Motor neuron (in vitro differentiated cells): ENCODE results near the gene UBE4A. TPM values are rescaled to one million over a fixed set of nuclear protein-coding genes. Genes with fewer than 3 reads are reported as not detected.
"Not testable (repeated sequence)": the region's sequence is repeated elsewhere in the genome, so short reads cannot be mapped to it uniquely, and the experiment has no call there.

Source experiments
- ATAC-seq, 8 experiments: fragments of 200-7000 bp; cut with Tn5 transposase; replicated peaks in 6 of 8; 2 replicates each; pipeline ENCODE4 v1.8.0; 2021; ENCODE audit warnings: mild to moderate bottlenecking in 8 of 8, moderate library complexity in 8 of 8
- H3K27ac ChIP-seq, 2 donors: fragments of 250-450 bp; sonication (Bioruptor Pico); 2 replicates each; pipeline ENCODE4 v1.9.0; 2021; ENCODE audit warnings: antibody characterized with exemption in 2 of 2, mild to moderate bottlenecking in 2 of 2, moderate library complexity in 1 of 2
- H3K4me1 ChIP-seq, 2 donors: fragments of 250-450 bp; sonication (Bioruptor Pico); replicated peaks in 1 of 2; 2 replicates each; pipeline ENCODE4 v1.6.1; 2021; ENCODE audit warnings: antibody characterized with exemption in 2 of 2, mild to moderate bottlenecking in 2 of 2, moderate library complexity in 1 of 2
- H3K4me3 ChIP-seq, 5 donors: fragments of 250-450 bp; sonication (Bioruptor Pico); 2 replicates each; pipeline ENCODE4 v1.9.0; 2021; ENCODE audit warnings: antibody characterized with exemption in 5 of 5, mild to moderate bottlenecking in 5 of 5, moderate library complexity in 4 of 5
- WGBS, 10 experiments: fragments of 450-650 bp; shearing (Covaris generic); methylation state at CpG; one replicate each; pipeline ENCODE4 v1.0.0; 2022; 5-methylcytosine and 5-hydroxymethylcytosine counted together
- in situ Hi-C, 9 experiments: fragments of 400-800 bp; cut with MboI; loops; one replicate each; pipeline ENCODE4 v1.15.0; 2021; ENCODE audit warnings: low sequenced_read_pairs in 9 of 9, low pct_unique_long_range_greater_than_20kb in 2 of 9; ENCODE audit not compliant: unreplicated experiment in 9 of 9
- total RNA-seq, 8 experiments: library from RNA; unstranded; fragments of 300-600 nt; gene quantifications; 2 replicates each; pipeline versions ENCODE4 v1.2.3 to v1.2.4, GENCODE V29; 2022

The UBE4A gene
- total RNA-seq, 8 experiments from 2014 or later, result 25.3 to 57.3 (median 39.1) TPM

DNA sequence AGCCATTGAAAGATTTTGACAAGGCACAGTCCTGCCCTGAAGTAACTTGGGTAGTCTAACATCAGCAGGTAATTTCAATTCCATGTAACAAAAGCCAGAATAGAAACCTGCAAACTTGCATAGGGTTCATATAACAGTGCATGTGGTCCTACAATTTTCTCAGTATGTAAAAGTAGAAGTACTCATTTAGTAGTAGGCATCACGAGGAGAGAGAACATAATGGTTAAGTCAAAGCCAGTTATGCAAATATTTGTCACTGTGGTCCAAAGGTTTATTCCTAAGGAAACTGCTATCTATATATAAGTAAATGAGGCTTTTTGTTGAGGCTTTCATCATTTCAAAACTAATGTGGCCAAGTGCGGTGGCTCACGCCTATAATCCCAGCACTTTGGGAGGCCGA, 52.1 kb downstream of the UBE4A start:
- Histone ChIP-seq H3K27ac (no peak overlapping the region), H3K4me3 (no peak overlapping the region), H3K4me1 (no peaks in the 10 kb centered on the region)
- WGBS, 10 experiments, result 60 to 100% (median 94%) methylated on average over 1 to 4 of the region's 4 CpGs; no CpG with 5 or more reads in 3 of the 10 experiments
- in situ Hi-C loops, result no loop called here
- no peak for ATAC-seq

DNA sequence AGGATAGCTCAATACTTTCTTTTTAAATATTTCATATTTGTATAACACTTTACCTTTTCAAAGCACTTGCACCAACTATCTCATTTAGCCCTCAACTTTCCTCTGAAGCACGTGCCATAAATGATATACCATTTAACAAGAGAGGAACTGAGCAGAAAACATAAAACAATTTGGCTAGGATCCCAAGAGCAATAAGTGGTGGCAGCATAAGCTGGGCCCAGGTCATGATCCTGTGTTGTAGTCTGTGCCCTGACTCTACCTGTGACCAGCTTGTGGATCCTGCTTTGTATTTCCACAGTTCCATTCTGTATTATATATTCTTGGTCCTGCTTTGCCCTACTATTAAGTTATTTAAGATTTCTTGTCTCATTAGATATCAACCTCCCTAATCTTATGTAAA, 53.5 kb downstream of the UBE4A start:
- ATAC-seq, result no peak
- H3K4me3 ChIP-seq, result no peak overlapping the region
- 80 to 100% (median 100%) methylated on average over 1 of the region's 1 CpG; no CpG with 5 or more reads in 3 of the 10 experiments for WGBS, 10 experiments
- in situ Hi-C loops, result no loop called here
- H3K27ac ChIP-seq, result no peak overlapping the region
- no peaks in the 10 kb centered on the region for H3K4me1 ChIP-seq

DNA sequence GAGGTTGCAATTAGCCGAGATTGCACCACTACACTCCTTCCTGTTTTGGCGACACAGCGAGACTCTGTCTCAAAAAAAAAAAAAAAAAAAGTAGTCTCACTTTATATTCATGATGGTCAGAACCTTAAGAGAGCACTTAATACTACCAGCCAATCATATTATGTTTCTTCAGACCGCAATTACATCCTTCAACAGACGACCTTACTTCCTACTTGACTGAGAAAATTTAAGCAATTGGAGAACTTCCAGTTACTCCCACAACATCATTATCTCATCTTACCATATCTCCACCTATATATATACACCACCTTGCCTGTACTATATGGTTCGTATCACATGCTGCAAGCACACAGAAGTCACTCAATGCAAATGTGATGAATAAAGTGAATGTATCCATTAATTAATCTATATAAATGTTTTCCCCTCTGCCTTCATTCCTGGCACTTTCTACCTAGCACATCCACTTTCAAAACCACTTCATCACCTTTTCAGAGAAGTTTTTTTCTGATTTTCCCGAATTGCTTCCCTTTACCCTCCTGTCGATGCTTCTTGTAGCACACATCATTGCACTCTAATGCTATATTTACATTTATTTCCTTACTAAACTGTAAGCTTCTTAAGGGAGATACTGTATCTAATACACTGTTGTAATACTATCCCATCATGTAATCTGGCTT, 55.8 kb downstream of the UBE4A start:
- H3K4me3 ChIP-seq, result no peak overlapping the region
- no peak for ATAC-seq
- in situ Hi-C loops, result no loop called here

DNA sequence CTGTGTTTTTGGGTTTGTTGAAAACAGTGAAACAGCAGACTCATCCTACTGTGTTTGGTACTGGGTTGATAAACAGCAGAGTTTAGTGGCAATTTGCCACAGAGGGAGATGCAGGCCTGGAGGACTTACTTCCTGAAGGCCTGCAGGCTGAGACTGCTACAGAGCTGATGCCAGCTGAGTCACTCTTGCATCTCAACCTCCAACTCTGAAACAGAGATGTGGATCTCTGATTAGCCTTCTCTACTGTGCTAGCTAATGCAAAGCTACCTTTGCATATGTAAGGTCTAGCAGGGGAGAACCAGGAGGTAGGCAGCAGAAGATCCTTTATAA, 56.3 kb downstream of the UBE4A start:
- ATAC-seq, result peak in 6 of 8 experiments; percentile 23 to 99 (median 59)
- Histone ChIP-seq H3K27ac (no peak overlapping the region), H3K4me3 (no peak overlapping the region), H3K4me1 (no peaks in the 10 kb centered on the region)
- in situ Hi-C loops, result no loop called here

More for the DNA sequence above, 55.8 kb downstream of the UBE4A start:
- Histone ChIP-seq H3K27ac (no peak overlapping the region), H3K4me1 (no peaks in the 10 kb centered on the region)
- 60 to 92% (median 79%) methylated on average over 1 to 8 of the region's 8 CpGs for WGBS, 10 experiments

DNA sequence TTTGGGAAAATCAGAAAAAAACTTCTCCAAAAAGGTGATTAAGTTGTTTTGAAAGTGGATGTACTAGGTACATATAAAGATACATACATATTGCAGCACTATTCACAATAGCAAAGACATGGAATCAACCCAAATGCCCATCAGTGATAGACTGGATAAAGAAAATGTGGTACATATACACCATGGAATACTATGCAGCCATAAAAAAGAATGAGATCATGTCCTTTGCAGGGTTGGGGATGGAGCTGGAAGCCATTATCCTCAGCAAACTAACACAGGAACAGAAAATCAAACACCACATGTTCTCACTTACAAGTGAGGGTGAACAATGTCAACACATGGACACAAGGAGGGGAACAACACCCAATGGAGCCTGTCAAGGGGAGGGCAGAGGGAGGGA, 57.5 kb downstream of the UBE4A start:
- in situ Hi-C loops, H3K27ac ChIP-seq, H3K4me1 ChIP-seq, ATAC-seq, H3K4me3 ChIP-seq: not testable (repeated sequence)

DNA sequence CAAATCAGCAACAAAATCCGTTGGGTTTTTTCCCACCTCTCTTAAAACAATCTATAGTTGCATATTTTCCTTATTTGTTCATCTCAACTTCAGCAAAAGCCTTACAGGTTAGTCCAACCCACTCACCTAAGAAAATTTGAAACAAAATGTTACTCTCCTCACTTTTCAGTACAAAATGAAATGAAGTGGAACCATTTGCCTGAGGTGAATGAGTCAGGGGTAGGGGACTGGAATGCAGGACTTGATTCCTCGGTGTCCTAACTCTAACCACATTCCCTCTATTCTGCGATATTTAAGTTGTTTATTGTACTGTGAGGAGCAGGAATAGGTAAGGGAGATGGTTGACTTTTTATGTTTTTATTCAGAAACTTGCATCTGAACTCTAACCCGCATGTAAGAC, 58.4 kb downstream of the UBE4A start:
- 20 to 100% (median 78%) methylated on average over 1 to 4 of the region's 4 CpGs for WGBS, 10 experiments
- Histone ChIP-seq H3K4me1 (no peaks in the 10 kb centered on the region), H3K27ac (no peak overlapping the region), H3K4me3 (no peak overlapping the region)
- in situ Hi-C loops, result no loop called here
- no peak for ATAC-seq

DNA sequence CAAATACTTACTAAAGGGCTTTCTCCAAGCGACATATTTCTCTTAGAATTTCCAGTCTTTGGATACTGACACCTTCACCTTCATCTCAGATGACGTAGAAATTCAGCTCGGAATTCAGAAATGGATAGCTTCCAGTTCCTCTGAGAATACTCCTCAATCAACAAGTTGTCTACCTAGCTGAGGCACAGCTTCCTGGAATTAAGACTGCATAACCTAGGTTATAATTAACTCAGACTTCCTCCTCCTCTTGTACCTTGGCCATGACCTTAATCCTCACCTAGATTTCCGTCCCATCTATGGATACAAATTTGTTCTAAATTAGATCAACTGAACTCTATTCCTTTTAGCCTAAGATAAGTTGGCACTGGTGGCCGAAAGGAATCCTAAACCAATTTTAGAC, 59.4 kb downstream of the UBE4A start:
- ATAC-seq, result no peak
- H3K4me1 ChIP-seq, result no peaks in the 10 kb centered on the region
- no peak overlapping the region for H3K4me3 ChIP-seq
- in situ Hi-C loops, result no loop called here
- H3K27ac ChIP-seq, result no peak overlapping the region
- WGBS, 10 experiments, result 73 to 93% (median 85%) methylated on average over 1 to 5 of the region's 5 CpGs

DNA sequence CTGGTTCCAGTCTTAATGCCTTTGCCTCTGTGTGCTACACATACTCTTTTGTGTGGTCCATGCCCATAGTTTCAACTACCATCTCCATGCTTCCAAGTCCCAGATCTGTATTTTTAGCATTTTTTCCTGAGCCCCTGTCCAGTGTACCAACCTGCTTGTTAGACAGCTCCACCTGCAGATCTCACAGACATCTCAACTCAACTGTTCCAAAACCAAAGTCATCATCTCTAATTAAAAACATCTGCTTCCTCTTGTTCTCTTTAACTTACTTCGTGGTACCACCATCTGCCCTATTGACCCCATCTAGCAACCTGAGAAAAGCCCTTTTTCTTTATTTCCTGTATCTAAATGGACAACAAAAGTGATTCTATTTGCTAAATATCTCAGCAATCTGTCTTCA, 68.3 kb downstream of the UBE4A start:
- no peak overlapping the region for H3K27ac ChIP-seq

DNA sequence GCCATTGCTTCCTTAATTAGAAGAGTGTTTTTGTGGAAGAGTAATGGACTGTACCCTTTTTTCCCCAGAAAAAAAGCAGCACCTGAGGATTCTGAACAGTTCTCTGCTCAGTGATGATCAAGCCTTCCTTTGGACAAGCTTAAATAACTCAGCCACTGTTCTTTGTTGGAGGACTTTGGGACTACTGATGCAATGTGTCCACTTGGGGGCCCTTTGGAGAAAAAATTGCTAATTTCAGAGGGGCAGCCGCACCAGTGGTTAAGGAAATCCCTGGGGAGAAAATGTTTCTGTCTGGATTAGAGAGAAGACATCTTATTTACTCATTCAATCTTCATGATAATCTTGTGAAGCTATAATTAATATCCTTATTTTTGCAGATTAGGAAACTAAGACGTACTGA, 71.6 kb downstream of the UBE4A start:
- H3K4me3 ChIP-seq, result no peak overlapping the region
- no peak for ATAC-seq
- H3K27ac ChIP-seq, result no peak overlapping the region
- in situ Hi-C loops, result no loop called here
- H3K4me1 ChIP-seq, result peaks cover 3 to 4% of the 10 kb centered on the region in 2 donors
- WGBS, 10 experiments, result 67 to 100% (median 86%) methylated on average over 1 to 2 of the region's 2 CpGs; no CpG with 5 or more reads in 1 of the 10 experiments

More for the DNA sequence above, 68.3 kb downstream of the UBE4A start:
- in situ Hi-C loops, result no loop called here
- no peak for ATAC-seq
- Histone ChIP-seq H3K4me1 (no peaks in the 10 kb centered on the region), H3K4me3 (no peak overlapping the region)
- WGBS, 10 experiments, result 0 to 29% (median 4%) methylated on average over 1 of the region's 1 CpG; no CpG with 5 or more reads in 2 of the 10 experiments

DNA sequence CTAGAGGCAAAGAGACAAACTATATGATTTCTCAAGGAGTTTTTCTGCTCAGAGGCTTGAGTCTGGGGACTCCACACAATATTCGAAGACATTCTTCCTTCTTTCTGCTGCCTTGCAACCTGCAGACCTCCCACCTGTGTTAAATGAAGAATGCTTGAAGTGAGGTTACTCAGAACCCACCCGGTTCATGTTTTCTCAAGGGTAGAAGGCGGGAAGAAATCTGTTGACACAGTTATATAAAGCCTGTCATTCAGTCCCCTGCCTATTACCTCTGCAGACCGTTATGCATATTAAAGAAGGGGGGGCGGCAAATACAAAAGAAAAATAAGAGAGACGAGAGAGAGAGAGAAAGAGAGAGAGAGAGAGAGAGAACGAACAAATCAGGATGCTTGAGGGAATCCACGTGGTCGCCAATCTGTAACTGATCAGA, 74.7 kb downstream of the UBE4A start:
- peak in 2 of 8 experiments; percentile 1 to 3 for ATAC-seq
- 0 to 21% (median 2%) methylated on average over 3 to 9 of the region's 9 CpGs for whole genome bisulfite sequencing, 10 experiments
- H3K4me3 ChIP-seq, result peak overlapping the region; percentile 85 to 100 (median 98)
- H3K27ac ChIP-seq, result peak overlapping the region; percentile 89 to 96
- peaks cover 3 to 7% of the 10 kb centered on the region in 2 donors for H3K4me1 ChIP-seq
- in situ Hi-C loops, result no loop called here

DNA sequence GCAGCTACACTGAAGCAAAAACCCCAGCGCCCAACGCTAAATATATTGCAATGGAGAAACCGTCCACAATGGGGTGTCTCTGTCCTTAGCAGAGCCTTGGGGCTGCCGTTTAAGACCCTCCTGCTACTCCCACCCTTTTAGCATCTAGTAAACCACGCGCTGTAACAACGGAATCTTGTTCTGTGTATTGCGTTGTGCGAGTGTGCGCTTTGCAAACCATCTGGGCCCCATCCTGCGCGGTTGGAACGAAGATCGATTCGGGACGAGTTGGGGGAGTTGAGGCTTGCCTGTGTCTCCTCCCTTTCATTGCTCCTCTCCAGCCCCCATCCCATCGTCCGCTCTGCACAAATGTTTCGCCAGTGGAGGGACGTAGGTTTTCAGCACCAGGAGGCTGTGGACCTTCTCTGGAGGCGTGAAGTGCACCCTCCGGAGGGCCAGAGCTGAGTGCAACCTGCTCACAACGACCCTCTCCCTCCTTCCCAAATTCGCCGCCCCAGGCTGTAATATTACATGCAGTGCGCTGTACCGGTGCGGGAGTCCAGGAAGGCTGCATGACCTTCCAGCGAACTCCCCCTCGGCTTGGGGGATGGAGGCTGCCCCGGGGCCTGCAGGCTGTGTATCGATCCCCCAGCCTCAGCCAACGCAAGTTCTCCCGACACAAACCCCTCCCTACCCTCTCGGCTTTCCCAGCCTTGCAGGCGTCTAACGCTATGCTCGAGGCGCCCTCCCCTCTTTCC, 75.3 kb downstream of the UBE4A start:
- Histone ChIP-seq H3K4me3 (peak overlapping the region; percentile 85 to 100 (median 98)), H3K27ac (peak overlapping the region; percentile 89 to 96), H3K4me1 (peaks cover 3 to 13% of the 10 kb centered on the region in 2 donors)
- WGBS, 10 experiments, result 0 to 4% (median 0%) methylated on average over 2 to 23 of the region's 39 CpGs; no CpG with 5 or more reads in 1 of the 10 experiments
- ATAC-seq, result peak in 7 of 8 experiments; percentile 1 to 54 (median 18)
- in situ Hi-C loops, result no loop called here

DNA sequence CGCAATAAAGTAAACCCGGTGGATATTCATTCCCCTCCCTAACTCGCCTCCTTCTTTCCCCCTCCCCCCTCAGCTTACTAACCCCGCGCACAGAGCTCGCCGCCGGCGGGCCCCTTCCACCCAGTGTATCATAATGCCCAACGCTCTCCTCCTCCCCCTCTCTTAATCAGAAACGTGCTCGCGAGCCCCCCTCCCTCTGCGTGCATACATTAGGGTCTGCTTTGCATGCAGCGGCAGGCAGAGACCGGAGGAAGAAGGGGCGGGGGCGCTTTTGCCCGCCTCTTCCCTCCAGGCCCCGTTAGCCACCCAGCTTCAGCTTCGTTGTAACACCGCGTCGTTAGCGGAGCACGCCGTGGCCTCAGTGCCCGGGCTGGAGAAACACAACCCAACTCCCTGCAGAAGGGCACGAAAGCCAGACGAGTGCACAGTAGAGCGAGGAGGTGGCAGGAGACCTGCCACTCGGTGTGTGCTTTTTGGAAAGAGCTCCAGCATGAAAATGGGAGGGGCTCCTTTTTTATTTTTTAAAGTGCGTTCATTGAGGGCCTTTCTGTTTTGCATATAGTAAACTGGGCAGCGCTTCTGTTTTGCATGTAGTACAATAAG, 76.0 kb downstream of the UBE4A start:
- peak overlapping the region; percentile 85 to 100 (median 98) for H3K4me3 ChIP-seq
- ATAC-seq, result peak; percentile 6 to 69 (median 58)
- WGBS, 10 experiments, result 0 to 5% (median 0%) methylated on average over 2 to 8 of the region's 34 CpGs; no CpG with 5 or more reads in 7 of the 10 experiments
- peaks cover 3 to 20% of the 10 kb centered on the region in 2 donors for H3K4me1 ChIP-seq
- peak overlapping the region; percentile 89 to 96 for H3K27ac ChIP-seq
- in situ Hi-C loops, result no loop called here

DNA sequence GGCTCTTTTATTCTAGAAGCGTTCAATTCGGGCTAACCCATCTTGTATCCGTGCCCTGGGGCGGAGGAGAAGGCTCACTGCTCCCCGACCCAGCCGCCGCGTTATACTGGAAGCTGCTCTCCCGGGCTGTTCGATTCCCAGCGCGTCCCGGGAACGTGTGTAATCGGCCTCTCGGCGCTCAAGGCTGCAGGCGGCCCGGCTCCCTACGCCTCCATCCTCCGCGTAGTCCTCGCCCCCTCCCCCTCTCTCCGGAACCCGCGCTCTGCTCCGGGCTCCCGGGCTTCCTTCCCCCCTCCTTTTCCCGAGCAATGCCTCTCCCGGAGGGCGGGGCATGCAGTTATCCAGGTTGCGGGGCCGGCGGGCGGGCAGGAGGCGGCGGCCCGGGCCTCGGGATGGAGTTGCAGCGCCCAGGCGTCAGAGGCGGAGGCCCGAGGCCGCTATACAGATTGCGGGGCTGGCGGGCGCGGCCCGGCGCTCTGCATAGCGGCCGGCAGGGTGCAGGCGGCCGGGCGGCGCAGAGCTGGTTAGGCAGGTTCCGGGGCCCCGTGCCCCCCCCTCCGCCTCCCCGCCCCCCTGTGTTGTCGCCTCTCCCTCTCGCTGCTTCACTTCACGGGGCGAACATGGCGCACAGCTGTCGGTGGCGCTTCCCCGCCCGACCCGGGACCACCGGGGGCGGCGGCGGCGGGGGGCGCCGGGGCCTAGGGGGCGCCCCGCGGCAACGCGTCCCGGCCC, 76.7 kb downstream of the UBE4A start, which contains the start of gene KMT2A:
Gene KMT2A (plus strand): TSS at position 600 of the 732 bp plus-strand sequence. CDS start 21 bp downstream, at position 621.
- peak within 1 kb of the TSS; percentile 96 to 98 for H3K27ac ChIP-seq
- peak within 1 kb of the TSS; percentile 85 to 100 (median 98) for H3K4me3 ChIP-seq
- peaks cover 3 to 20% of the 10 kb centered on the region in 2 donors for H3K4me1 ChIP-seq
- WGBS, 10 experiments, result 0% methylated on average over 1 to 2 of the region's 83 CpGs; no CpG with 5 or more reads in 8 of the 10 experiments
- ATAC-seq, result peak; percentile 39 to 72 (median 64)
- in situ Hi-C loops, result no loop called here
